Activated T-helper 1 cell treated with anti-CD3 and anti-CD28 coated beads, Interleukin-12 subunit alpha, Interleukin-12 subunit beta, Interleukin-2, Interleukin-4 antibody, amounts not matched to agents 30 ng/mL and 10 ng/mL and 1 ng/mL, durations not matched to agents 14 hours and 24 hours and 36 hours (primary cell): ENCODE measurements around the gene UPK1B. TPM values are rescaled to one million over a fixed set of nuclear protein-coding genes. Genes with fewer than 3 reads are reported as not detected.

Experiments used
- total RNA-seq: library from RNA; stranded (reverse); gene quantifications from 2 replicates; pipeline ENCODE4 v1.2.3, GENCODE V29; 2022

Gene UPK1B
- total RNA-seq, 1 donor from 2014 or later: not detected

Other genes starting within 250 kb of the UPK1B start
- 0.18 TPM in 1 of 2 replicates, not detected in the other for gene IGSF11, start 138.8 kb upstream of the UPK1B start, total RNA-seq
- gene TEX55, start 27.4 kb upstream of the UPK1B start, total RNA-seq: not detected in 2 replicates
- gene B4GALT4, start 67.3 kb downstream of the UPK1B start, total RNA-seq: 14.1 and 18.6 TPM in 2 replicates
- gene ARHGAP31, start 120.8 kb downstream of the UPK1B start, total RNA-seq: 7.5 and 8.0 TPM in 2 replicates